Activated CD8-positive, alpha-beta memory T cell treated with anti-CD3 and anti-CD28 coated beads, Interleukin-2, amount 50 U/mL, for 48 hours (primary cell): Measurements from ENCODE around the gene SSUH2.
A peak's percentile ranks its signal among the peaks of the same experiment; 100 is the strongest.
"Not testable (repeated sequence)": the region's sequence is repeated elsewhere in the genome, so short reads cannot be mapped to it uniquely, and the experiment has no call there.

Experiments
- DNase-seq: peaks from one replicate; pipeline ENCODE4 v3.0.0-alpha.2; 2020

SSUH2 gene, protein sequence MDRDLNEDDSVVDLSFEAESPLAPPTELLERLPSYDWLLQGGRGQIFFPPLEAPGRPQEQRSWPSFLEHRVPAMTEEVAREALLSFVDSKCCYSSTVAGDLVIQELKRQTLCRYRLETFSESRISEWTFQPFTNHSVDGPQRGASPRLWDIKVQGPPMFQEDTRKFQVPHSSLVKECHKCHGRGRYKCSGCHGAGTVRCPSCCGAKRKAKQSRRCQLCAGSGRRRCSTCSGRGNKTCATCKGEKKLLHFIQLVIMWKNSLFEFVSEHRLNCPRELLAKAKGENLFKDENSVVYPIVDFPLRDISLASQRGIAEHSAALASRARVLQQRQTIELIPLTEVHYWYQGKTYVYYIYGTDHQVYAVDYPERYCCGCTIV

DNA sequence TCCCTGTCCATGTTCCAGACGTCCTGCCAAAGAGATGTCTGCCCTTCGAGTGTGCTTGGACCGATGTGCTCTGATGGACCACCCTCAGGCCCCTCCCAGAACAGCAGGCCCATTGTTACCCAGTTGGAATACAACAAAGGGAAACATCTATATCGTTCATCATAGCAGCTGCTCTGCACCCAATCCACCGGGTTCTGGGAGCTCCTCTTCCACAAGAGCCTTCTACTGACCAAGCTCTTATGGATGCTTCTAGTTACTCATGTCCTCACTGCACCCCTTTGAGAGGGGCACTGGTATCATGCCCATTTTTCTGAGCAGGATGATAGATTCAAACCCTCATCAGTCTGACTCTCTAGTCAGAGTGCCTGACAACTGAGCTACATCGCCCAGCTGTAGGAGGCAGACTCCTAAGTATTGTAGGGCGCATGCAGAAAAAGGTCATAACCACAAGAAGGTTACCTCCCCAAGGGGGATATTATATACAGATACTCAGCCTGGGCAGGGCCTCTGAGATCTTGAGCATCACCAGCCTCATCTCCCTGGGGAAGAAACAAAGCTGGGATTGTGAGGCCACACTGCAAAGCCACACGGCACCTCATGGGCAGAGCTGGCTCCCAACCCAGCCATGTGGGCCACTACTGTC lies at the start of gene SSUH2:
Gene SSUH2, minus strand, starts transcription at position 51 of the 643 bp plus-strand sequence. Its CDS starts 40 bp downstream, at position 11.
- DNase-seq, result no peak

DNA sequence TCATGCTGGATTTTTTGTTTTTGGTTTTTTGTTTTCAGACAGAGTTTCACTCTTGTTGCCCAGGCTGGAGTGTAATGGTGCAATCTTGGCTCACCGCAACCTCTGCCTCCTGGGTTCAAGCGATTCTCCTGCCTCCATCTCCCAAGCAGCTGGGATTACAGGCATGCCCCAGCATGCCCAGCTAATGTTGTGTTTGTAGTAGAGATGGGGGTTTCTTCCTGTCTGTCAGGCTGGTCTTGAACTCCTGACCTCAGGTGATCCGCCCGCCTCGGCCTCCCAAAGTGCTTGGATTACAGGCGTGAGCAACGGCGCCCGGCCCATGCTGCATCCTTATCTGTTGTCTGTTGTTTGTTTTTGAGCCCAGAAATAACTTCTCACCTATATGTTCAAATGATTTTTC lies 46.7 kb upstream of the SSUH2 start:
- DNase-seq, result not testable (repeated sequence)

GRCh38 chr3:8684992-8685391 lies 40.4 kb upstream of the SSUH2 start:
- DNase-seq, result not testable (repeated sequence)

GRCh38 chr3:8682850-8683574 lies 38.4 kb upstream of the SSUH2 start:
- not testable (repeated sequence) for DNase-seq

DNA sequence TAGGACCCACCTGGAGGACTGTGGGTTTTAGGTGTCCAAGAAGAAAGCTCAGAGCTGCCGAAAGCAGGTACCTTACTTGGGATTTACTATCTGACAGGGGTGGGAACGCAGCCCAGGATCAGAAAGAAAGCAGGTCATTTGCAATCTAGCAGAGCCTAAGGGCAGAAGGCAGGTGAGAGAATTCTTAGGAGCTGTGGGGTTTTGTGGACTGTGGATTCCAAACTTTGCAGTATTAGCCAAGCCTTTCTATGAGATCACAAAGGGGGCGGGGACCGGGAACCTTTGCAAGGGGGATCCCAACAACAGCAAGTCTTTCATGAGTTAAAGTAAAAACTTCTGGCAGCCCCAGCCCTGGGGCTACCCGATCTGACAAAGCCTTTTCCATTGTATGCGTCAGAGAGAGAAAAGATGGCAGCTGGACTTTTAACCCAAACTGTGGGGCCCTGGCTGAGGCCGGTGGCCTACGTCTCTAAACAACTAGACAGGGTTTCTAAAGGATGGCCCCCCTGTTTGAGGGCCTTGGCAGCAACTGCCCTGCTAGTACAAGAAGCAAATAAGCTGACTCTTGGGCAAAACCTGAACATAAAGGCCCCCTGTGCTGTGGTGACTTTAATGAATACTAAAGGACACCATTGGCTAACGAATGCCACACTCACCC lies 37.4 kb upstream of the SSUH2 start:
- not testable (repeated sequence) for DNase-seq

DNA sequence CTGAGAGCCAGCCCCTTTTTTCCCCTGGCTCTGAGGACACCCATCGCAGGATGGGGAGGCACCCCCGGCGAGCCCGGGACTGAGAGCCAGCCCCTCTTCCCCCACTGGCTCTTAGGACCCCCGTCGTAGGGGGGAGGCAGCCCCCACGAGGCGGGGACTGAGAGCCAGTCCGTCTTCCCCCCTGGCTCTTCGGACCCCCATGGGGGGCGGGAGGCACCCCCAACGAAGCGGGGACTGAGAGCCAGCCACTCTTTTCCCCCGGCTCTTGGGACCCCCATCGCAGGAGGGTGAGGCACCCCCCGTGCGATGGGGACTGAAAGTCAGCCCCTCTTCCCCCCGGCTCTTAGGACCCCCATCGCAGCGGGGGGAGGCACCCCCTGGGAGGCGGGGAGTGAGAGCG lies 36.8 kb upstream of the SSUH2 start:
- DNase-seq, result no peak

- not testable (repeated sequence) for DNase-seq
Measured at GRCh38 chr3:8679817-8680553, 35.4 kb upstream of the SSUH2 start.

GRCh38 chr3:8678751-8679150 lies 34.2 kb upstream of the SSUH2 start:
- DNase-seq, result no peak

GRCh38 chr3:8677258-8677657 lies 32.7 kb upstream of the SSUH2 start:
- DNase-seq, result not testable (repeated sequence)

DNA sequence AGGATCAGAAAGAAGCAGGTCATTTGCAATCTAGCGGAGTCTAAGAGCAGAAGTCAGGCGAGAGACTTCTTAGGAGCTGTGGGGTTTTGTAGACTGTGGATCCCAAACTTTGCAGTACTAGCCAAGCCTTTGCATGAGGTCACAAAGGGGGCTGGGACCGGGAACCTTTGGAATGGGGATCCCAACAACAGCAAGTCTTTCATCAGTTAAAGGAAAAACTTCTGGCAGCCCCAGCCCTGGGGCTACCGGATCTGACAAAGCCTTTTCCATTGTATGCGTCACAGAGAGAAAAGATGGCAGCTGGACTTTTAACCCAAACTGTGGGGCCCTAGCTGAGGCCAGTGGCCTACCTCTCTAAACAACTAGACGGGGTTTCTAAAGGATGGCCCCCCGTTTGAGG lies 31.0 kb upstream of the SSUH2 start:
- DNase-seq, result not testable (repeated sequence)

DNA sequence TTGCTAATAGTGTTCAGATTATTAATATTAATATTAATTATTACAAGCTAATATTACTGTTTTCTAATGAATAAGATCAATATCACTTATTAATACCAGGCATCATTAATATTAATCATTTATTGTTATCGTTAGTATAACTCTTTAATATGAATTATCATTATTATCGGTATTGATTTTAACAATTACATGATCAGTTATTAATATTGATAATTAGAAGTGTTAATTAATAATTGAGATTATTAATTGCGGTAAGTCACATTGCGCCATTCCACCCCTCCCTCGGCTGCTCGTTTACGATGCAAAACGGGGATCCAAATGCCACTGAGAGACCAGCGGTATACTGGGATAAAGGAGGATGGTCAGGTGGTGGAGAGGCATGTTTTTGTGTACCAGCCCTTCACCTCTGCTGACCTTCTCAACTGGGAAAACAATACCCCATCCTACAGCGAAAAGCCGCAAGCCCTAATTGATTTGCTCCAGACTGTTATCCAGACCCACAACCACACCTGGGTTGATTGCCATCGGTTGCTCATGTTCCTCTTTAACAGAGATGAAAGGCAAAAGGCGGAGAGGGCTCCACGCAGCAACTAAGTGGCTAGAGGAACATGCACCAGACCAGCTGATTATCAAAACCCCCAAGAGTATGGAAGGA lies 28.6 kb upstream of the SSUH2 start:
- no peak for DNase-seq

DNA sequence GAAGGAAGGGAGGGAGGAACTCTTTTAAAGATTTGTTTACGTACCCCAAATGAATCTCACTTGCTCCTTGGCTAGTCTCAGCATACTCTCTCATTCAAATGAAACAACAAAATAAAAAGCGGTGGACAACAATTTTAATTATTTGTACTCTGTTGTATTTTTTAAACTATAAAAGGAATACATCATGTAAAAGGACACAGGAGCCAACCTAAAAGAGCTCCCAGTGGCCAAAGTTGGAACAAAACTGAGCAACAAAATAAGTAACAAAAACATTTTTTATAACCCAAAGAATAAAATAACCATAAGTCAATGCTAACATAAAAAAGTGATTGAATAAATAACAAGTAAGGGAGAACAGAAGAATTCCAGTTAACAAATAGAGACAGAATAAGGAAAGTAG lies 24.4 kb upstream of the SSUH2 start:
- no peak for DNase-seq

GRCh38 chr3:8668216-8668615 lies 23.6 kb upstream of the SSUH2 start:
- no peak for DNase-seq

DNA sequence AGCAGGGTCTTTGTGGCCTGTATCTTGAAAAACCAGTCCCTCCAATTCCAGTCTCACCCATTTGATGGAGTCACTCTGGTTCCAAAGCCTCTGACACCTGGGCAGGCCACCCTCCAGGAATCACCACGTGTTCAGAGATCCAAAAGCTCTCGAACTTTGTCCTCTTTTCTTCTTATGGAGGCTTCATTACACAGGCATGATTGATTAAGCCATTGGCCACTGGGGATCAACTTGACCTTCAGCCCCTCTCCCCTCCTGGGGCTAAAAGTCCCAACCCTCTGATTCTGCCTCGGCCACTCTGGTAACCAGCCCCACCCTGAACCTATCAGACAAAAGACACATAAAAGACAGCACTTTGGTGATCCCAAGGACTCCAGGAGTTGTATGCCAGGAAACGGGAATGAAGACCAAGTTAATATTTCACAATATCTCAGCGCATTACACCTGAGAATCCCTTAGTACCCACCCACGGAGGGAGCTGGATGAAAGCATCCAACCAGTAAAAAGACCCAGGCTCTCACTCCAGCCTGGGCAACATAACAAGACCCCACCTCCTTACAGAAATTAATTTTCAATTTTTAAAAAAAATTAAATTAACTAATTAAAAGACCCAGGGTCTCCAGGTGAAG lies 23.0 kb upstream of the SSUH2 start:
- DNase-seq, result no peak

DNA sequence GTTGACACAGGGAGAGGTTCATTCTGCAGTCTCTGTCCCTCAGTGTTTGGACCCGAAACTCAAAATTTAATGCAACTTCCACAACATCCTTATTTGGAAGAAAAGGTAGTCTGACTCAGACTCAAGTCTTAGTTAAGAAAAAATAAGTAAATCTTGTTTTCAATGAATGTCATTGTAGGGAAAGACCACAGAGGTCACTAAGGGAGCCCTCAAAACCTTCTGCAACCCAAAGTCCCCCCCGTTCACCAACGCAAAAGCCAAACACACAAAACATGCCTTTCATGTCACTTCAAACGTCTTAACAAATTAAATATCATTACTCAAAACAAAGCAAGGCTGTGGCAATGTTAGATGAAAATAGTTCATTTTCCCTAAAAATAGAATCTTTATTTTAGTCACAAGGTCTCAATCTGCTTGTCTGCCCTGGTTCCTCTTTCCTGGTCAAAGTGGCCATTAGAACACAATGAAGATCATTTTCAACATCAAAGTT lies 20.9 kb upstream of the SSUH2 start:
- DNase-seq, result no peak

- DNase-seq, result peak; percentile 72
Measured at GRCh38 chr3:8663177-8664061, 18.8 kb upstream of the SSUH2 start.

DNA sequence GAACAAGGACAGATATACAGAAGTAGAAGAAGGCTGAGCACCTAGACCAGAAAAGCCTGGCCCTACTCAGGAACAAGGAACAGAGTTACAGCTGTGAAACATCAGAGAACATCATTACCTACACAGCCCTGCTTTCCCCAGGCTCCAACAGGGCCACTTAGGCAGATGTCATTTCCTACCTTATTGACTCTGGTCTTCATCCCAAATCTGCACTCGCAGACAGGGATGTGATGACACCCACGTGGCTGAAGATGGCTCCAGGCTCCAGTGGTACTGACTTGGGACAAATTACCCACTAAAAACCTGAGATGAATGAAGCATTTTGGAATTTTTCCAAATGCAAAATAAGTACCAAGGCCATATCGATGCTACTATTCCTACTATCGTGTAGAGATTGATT lies 18.0 kb upstream of the SSUH2 start:
- DNase-seq, result no peak

DNA sequence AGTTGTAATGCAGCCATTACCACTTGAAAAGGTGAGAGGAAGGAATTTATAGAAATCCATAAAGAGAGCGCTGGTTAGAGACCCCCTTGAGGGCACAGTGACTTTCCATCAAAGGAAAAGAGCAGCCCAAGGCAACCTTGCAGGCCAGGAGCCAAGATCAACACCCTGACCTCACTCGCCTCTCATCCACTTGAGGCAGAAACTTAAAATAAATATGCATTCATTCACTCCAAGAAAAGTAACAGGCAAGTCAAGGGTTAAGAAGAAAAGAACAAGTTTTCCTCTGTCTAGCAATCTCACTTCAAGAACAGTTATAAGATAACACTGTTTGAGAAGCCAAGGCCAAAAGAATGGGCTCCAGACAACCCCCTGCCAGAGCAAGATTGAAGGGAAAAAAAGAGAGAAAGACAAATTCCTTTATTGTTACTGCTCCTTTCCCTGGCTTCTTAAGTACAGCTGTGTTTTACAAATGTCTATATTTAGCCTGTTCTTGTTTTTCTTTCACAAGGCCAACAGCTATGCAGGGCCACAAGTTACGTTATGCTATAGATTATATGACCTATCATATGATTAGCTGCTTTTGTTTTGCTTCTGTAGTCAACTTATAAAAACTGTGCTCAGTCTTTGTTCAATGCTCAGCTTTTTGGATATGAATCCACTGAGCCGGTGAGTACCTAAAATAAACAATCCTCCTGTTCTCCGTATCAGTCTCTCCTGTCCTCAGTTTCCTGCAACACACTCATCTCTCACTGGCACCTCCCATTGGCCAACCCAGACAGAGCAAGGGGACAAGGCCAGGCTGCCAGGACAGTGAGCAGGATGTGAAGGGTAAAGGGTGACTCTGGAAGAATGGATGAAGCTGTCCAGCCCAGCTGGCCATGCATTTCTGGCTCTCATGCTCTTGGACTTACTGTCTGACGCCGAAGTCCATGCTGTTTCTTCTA lies 15.8 kb upstream of the SSUH2 start:
- DNase-seq, result no peak

DNA sequence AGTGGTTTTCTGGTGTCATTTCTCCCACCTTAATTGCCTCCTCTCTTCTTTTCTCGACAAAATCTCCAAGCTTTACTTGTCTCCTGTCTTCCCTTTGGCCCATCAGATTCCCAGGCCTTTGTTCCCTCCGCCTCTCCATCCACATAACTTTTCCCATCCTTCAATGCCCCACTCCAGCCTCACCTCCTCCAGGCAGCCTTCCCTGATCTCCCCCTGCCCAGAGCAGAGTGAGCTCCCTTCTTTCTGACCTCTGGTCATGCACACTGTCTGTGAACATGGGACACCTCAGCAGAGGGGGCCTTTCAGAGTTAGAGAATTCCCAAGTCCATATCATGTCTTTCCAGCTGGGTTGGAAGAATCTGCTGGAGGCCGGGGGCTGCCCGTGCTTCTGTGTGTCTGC lies 14.6 kb upstream of the SSUH2 start:
- DNase-seq, result no peak
